ENCODE results near the gene PAQR9. TPM values are rescaled to one million over a fixed set of nuclear protein-coding genes. Genes with fewer than 3 reads are reported as not detected.

The PAQR9 gene
- total and polyA plus RNA-seq, 2 of the 13 experiments (the other 11 are each of a cell fraction or from before 2014, with no cell fraction given), result 3.7 to 10.3 TPM

GRCh38 chr3:142962520-142963233 lies 797 bp downstream of the PAQR9 start:
- Histone ChIP-seq H3K4me1 (ENCODE audit: insufficient read depth, low read length) (peaks cover 66% of the 10 kb centered on the region), H3K4me3 (replicated peaks in 1 of 3; ENCODE audit: insufficient read depth in 1 of 3, low read depth in 2 of 3, low read length in 3 of 3) (peak overlapping the region in 2 of 3 experiments; percentile 66 to 72; a peak in 4 of 6 replicates), H3K36me3 (replicated peaks in 1 of 2; ENCODE audit: control insufficient read depth in 1 of 2, insufficient read depth in 2 of 2, low read length in 2 of 2) (no peaks in the 10 kb centered on the region), H3K27ac (ENCODE audit: extremely low read length, insufficient read depth, low read length) (peak overlapping the region; percentile 68), H3K4me2 (ENCODE audit: low read depth, low read length) (peak overlapping the region; percentile 72), H4K20me1 (ENCODE audit: insufficient read depth, low read length) (no peaks in the 10 kb centered on the region), H3K79me2 (ENCODE audit: insufficient read depth, low read length) (peaks cover 4% of the 10 kb centered on the region), H3K9ac (ENCODE audit: insufficient read depth, low read depth, low read length) (peak overlapping the region; percentile 47; the same call in 1 of the 2 replicates), H2AFZ (ENCODE audit: low read length) (no peak overlapping the region), H3K27me3 (ENCODE audit: control insufficient read depth in 1 of 2, insufficient read depth in 2 of 2, low read length in 2 of 2) (peaks cover 0 to 10% of the 10 kb centered on the region in 2 experiments; a peak in 1 of 5 replicates), H3K9me3 (ENCODE audit: low read length) (no peaks in the 10 kb centered on the region)
- FAIRE-seq, result no peak
- 87% methylated on average over 48 of the region's 63 CpGs for WGBS (ENCODE audit: low lambda C conversion rate)
- peak; percentile 18 for ATAC-seq
- no peak for DNase-seq (ENCODE audit: low spot score)
- CTCF ChIA-PET (ENCODE audit: low intra/inter-chr PET ratio, low total read pairs), result no interaction called here
- BruUV-seq (replicated peaks), result no TSS peak
- intact Hi-C loops (cut with micrococcal nuclease; ENCODE audit: unreplicated experiment), result no loop called here
- in situ Hi-C loops (cut with HindIII; ENCODE audit: extremely low pct_ligation_motif_present, low pct_unique_long_range_greater_than_20kb), result no loop called here
- POLR2A ChIA-PET, result interaction anchor here (1.6 to 3.7 kb wide), 2 partner anchors 21 to 32 kb away, joined by 8 to 34 read pairs; no protein-coding TSS in a partner anchor
- no peak for TF ChIP-seq CC2D1A (CRISPR knock-in tag; IDR thresholded peaks at IDR 0.05)
- TF ChIP-seq ZNF605 (CRISPR knock-in tag; IDR thresholded peaks at IDR 0.05), result peak; percentile 76
- no peak for TF ChIP-seq ZFP36 (IDR thresholded peaks at IDR 0.05; ENCODE audit: borderline replicate concordance, low read depth, low read length, partially characterized antibody)
- TF ChIP-seq TBX3 (IDR thresholded peaks at IDR 0.05; ENCODE audit: borderline replicate concordance), result no peak
- TF ChIP-seq DNMT1 (CRISPR knock-in tag; IDR thresholded peaks at IDR 0.05), result peak; percentile 25
- no peak for TF ChIP-seq NFIB (CRISPR knock-in tag; IDR thresholded peaks at IDR 0.05; ENCODE audit: borderline replicate concordance)
- no peak for TF ChIP-seq RERE (CRISPR knock-in tag; IDR thresholded peaks at IDR 0.05; ENCODE audit: low read depth)
- no peak for TF ChIP-seq PHF5A (CRISPR knock-in tag; IDR thresholded peaks at IDR 0.05; ENCODE audit: low read depth, unreplicated experiment)
- no peak for TF ChIP-seq NR2F6 (IDR thresholded peaks at IDR 0.05)
- no peak for TF ChIP-seq NR2F6 (CRISPR knock-in tag; IDR thresholded peaks at IDR 0.05)
- no peak for TF ChIP-seq PAX8 (CRISPR knock-in tag; IDR thresholded peaks at IDR 0.05; ENCODE audit: borderline replicate concordance)
- TF ChIP-seq MYC (CRISPR knock-in tag; IDR thresholded peaks at IDR 0.05; ENCODE audit: borderline replicate concordance), result peak; percentile 59; the same call in 1 of the 2 replicates
- TF ChIP-seq NPAS2 (CRISPR knock-in tag; IDR thresholded peaks at IDR 0.05; ENCODE audit: borderline replicate concordance), result no peak
- TF ChIP-seq, protein P1, sequence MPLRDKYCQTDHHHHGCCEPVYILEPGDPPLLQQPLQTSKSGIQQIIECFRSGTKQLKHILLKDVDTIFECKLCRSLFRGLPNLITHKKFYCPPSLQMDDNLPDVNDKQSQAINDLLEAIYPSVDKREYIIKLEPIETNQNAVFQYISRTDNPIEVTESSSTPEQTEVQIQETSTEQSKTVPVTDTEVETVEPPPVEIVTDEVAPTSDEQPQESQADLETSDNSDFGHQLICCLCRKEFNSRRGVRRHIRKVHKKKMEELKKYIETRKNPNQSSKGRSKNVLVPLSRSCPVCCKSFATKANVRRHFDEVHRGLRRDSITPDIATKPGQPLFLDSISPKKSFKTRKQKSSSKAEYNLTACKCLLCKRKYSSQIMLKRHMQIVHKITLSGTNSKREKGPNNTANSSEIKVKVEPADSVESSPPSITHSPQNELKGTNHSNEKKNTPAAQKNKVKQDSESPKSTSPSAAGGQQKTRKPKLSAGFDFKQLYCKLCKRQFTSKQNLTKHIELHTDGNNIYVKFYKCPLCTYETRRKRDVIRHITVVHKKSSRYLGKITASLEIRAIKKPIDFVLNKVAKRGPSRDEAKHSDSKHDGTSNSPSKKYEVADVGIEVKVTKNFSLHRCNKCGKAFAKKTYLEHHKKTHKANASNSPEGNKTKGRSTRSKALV (CRISPR knock-in tag; IDR thresholded peaks at IDR 0.05), result no peak; the same call in 1 of the 2 replicates
- no peak for TF ChIP-seq ZBTB42 (CRISPR knock-in tag; IDR thresholded peaks at IDR 0.05)
- TF ChIP-seq ZFP1 (CRISPR knock-in tag; IDR thresholded peaks at IDR 0.05), result no peak
- no peak for TF ChIP-seq NCOA2 (CRISPR knock-in tag; IDR thresholded peaks at IDR 0.05)
